Upper lobe of right lung (tissue), 1 donor: ENCODE results near the gene TSC2. TPM values are rescaled to one million over a fixed set of nuclear protein-coding genes. Genes with fewer than 3 reads are reported as not detected.
"Not testable (repeated sequence)": the region's sequence is repeated elsewhere in the genome, so short reads cannot be mapped to it uniquely, and the experiment has no call there.

Experiments
- ATAC-seq: fragments of 200-7000 bp; cut with Tn5 transposase; one replicate; pipeline ENCODE4 v1.9.1; 2020; ENCODE audit warnings: mild to moderate bottlenecking, moderate library complexity
- DNase-seq: peaks from one replicate; pipeline ENCODE4 v3.0.0-alpha.2; 2020
- H3K27ac ChIP-seq: fragments of 200-600 bp; one replicate; pipeline ENCODE4 v1.8.0; 2022
- H3K27me3 ChIP-seq: fragments of 200-600 bp; one replicate; pipeline ENCODE4 v1.8.0; 2022; ENCODE audit warnings: mild to moderate bottlenecking
- H3K36me3 ChIP-seq: fragments of 200-600 bp; one replicate; pipeline ENCODE4 v1.8.0; 2022
- H3K4me1 ChIP-seq: fragments of 200-600 bp; one replicate; pipeline ENCODE4 v1.8.0; 2022
- H3K4me3 ChIP-seq: fragments of 200-600 bp; one replicate; pipeline ENCODE4 v1.8.0; 2022; ENCODE audit warnings: mild to moderate bottlenecking
- H3K9me3 ChIP-seq: fragments of 200-600 bp; one replicate; pipeline ENCODE4 v1.8.0; 2022
- intact Hi-C: fragments of 100-400 bp; cut with DNase I; formaldehyde crosslinking; loops from one replicate; pipeline ENCODE4 v1.11.0; 2022
- total RNA-seq: library from RNA; stranded (reverse); fragmentation: NEBNext Ultra II Directional; extraction: Animal tissue kit (Norgen Biotek cat#: 25700); gene quantifications from one replicate; pipeline ENCODE4 v1.2.1, GENCODE V29; 2021
- donor health status: DM: no; HTN: yes; CAD: no; lungs with severe emphysema.

Gene TSC2
- total RNA-seq, 1 donor from 2014 or later, result 119 TPM

GRCh38 chr16:2107121-2107790 lies 59.5 kb downstream of the TSC2 start:
- H3K27ac ChIP-seq, H3K9me3 ChIP-seq, H3K4me3 ChIP-seq, H3K27me3 ChIP-seq, intact Hi-C loops, DNase-seq, H3K4me1 ChIP-seq: not testable (repeated sequence)
- peak; percentile 5 for ATAC-seq
- peaks cover 25% of the 10 kb centered on the region for H3K36me3 ChIP-seq

DNA sequence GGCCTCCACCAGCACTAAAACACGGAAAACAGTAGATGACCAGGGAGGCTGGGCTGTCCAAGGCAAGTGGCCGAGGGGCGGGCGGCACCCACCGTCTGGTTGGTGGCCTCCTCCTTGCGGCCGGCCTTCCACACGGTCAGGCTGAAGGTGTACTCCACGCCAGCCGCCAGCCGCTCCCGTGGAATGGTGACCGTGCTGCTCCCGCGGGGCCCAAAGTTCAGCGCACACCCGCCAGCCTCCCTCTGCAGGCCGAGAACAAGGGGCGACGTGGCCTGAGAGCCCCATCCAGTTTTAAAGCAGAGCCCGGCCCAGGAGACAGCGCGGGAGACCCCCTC lies 60.0 kb downstream of the TSC2 start:
- H3K27ac ChIP-seq, ATAC-seq, intact Hi-C loops, H3K4me1 ChIP-seq, H3K4me3 ChIP-seq, H3K9me3 ChIP-seq, H3K27me3 ChIP-seq, DNase-seq: not testable (repeated sequence)
- H3K36me3 ChIP-seq, result peaks cover 29% of the 10 kb centered on the region

- DNase-seq, H3K4me1 ChIP-seq, H3K4me3 ChIP-seq, H3K27me3 ChIP-seq, H3K9me3 ChIP-seq, H3K27ac ChIP-seq, intact Hi-C loops: not testable (repeated sequence)
- peak; percentile 12 for ATAC-seq
- H3K36me3 ChIP-seq, result peaks cover 32% of the 10 kb centered on the region
These were observed 60.9 kb downstream of the TSC2 start for GRCh38 chr16:2108446-2109270.

GRCh38 chr16:2109271-2109580 lies 61.4 kb downstream of the TSC2 start:
- H3K4me1 ChIP-seq, H3K27ac ChIP-seq, intact Hi-C loops, ATAC-seq, H3K27me3 ChIP-seq, H3K9me3 ChIP-seq, H3K4me3 ChIP-seq, DNase-seq: not testable (repeated sequence)
- peaks cover 37% of the 10 kb centered on the region for H3K36me3 ChIP-seq

DNA sequence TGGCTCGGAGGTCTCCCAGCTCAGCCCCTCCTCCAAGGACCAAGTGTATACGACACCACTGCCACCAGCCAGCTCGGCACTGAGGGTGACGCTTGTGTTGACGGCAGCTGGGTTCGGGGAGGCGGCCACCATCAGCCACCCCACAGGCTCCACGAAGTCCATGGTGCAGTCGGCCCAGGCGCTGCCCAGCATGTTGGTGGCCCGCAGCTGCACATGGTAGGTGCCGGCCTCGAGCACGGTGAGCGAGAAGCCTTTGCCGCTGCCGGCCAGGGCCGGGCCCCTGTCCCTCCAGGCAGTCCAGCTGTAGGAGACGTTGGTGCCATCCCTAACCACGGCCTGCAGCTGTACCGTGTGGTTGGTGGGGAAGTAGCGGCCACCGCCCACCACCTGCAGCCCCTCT lies 62.1 kb downstream of the TSC2 start:
- ATAC-seq, result peak; percentile 10
- H3K36me3 ChIP-seq, result peaks cover 39% of the 10 kb centered on the region
- H3K4me1 ChIP-seq, H3K4me3 ChIP-seq, H3K27ac ChIP-seq, intact Hi-C loops, H3K27me3 ChIP-seq, DNase-seq, H3K9me3 ChIP-seq: not testable (repeated sequence)

DNA sequence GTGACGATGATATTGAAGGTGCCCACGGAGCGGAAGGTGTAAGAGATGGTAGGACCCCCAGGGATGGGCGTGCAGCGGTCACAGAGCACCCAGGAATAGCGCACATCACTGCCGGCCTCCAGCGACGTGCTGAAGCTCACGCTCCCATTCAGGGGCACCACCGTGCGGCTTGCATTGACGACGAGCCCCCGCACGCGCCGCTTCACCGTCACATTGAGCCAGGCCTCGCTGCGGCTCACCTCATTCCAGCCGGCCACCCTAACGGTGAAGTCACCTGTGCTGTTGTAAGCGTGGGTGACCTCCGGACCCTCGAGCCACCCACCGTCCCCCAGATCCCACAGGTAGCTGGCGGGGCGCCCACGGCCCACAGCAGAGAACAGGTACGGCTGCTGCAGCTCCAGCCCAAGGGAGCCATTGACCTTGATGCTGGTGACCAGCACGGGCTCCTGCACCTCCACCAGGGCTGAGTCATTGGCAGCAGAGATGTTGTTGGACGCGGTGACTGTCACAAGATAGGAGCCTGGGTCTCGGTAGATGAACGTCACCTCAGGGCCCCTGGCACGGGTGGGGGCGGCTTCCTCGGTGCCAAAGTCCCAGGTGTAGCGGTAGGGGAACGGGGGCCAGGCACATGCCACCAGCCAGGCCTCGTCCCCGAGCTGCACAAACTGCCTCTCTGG lies 62.7 kb downstream of the TSC2 start:
- DNase-seq, ATAC-seq, H3K27ac ChIP-seq, H3K4me3 ChIP-seq, H3K9me3 ChIP-seq, H3K4me1 ChIP-seq, H3K27me3 ChIP-seq, intact Hi-C loops: not testable (repeated sequence)
- H3K36me3 ChIP-seq, result peaks cover 39% of the 10 kb centered on the region

DNA sequence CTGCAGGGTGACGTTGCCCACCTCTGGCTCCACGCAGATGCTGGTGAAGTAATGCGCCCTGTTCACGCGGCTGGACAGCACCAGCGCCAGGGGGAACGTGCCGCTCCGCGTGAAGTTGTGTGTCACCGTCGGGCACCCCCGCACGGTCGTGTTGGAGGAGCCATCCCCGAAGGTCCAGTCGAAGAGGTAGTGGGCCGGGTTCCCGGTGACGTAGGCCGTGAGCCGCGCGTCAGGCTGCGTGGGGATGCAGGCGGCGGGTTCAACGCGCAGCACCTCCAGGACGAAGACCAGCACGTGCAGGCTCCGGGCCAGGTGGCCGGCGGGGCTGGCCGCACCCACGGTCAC lies 63.2 kb downstream of the TSC2 start:
- DNase-seq, H3K9me3 ChIP-seq, H3K4me1 ChIP-seq, H3K4me3 ChIP-seq, intact Hi-C loops, H3K27me3 ChIP-seq, H3K27ac ChIP-seq: not testable (repeated sequence)
- peak; percentile 14 for ATAC-seq
- H3K36me3 ChIP-seq, result peaks cover 39% of the 10 kb centered on the region

DNA sequence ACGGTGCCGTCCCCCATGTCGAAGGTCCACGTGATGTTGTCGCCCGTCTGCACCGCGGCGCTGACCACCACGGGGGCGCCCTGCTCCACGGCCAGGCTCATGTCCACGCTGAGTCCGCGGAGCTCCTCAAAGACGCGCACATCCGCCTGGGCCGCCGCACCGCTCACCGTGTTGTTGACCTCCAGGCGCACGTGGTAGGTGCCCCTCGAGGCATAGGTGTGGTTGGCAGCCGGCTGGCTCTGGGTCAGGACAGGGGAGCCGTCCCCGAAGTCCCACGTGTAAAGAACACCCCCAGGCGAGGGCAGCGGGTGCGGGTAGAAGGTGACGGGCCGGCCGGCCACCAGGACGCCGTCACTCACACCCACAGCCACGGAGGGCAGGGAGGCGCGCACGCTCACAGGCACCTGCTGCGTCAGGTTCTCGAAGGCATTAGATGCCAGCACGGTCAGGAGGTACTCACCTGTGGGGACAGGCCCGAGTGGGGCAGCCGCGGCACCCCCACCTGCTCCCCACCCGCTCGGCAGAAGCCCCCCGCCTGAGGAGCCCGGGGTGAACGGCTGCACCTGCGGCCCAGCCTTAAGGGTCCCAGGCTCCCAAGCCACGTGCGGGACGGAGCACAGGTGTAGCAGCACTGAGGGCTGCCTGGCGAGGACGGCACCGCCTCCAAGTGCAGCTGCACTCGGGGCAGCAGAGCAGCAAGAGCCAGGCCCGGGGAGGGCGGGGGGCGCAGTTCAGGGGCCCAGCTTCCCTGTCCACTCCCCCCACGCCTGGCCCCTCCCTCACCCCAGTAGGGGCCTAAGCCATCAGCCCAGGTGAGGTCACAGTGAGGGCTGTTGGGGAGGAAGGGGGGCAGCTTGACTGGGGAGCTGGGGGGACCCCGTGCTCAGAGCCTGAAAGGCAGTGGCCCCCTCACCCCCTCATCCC lies 63.9 kb downstream of the TSC2 start:
- intact Hi-C loops, DNase-seq, H3K4me3 ChIP-seq, H3K27ac ChIP-seq, H3K9me3 ChIP-seq, H3K4me1 ChIP-seq, H3K27me3 ChIP-seq: not testable (repeated sequence)
- peak; percentile 20 for ATAC-seq
- H3K36me3 ChIP-seq, result peaks cover 39% of the 10 kb centered on the region

DNA sequence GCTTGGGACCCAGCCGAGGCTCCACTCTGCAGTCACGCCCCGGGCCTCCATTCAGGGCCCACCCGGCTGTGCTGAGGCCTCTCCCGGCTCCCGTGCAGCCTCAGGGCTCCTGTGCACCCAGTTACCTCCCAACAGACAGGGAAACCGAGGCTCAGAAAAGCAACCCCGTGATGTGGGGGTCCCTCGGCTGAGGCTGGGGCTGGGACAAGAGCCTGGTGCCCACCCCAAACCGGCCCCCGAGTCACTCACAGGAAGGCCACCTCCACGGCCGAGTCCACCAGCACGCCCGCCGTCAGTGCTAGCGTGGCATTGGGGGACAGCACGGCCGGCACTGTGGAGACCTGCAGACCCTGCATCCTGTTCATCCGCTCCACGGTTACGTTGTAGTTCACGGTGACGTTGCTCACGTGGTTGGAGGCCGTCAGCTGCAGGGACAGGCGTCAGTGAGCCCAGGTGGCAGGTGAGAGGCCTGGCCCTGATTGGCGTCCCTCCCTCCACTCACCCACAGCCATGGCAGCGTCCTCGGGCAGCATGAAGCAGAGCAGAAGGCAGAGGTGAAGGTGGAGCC lies 64.8 kb downstream of the TSC2 start:
- H3K4me3 ChIP-seq, H3K27ac ChIP-seq, H3K27me3 ChIP-seq, DNase-seq, ATAC-seq, H3K4me1 ChIP-seq, H3K9me3 ChIP-seq, intact Hi-C loops: not testable (repeated sequence)
- peaks cover 37% of the 10 kb centered on the region for H3K36me3 ChIP-seq

GRCh38 chr16:2114225-2114624 lies 66.4 kb downstream of the TSC2 start:
- H3K4me3 ChIP-seq, intact Hi-C loops, H3K4me1 ChIP-seq, H3K9me3 ChIP-seq, H3K27ac ChIP-seq, H3K27me3 ChIP-seq, ATAC-seq, DNase-seq: not testable (repeated sequence)
- H3K36me3 ChIP-seq, result peaks cover 26% of the 10 kb centered on the region

GRCh38 chr16:2114885-2115590 lies 67.3 kb downstream of the TSC2 start:
- H3K4me3 ChIP-seq, H3K27ac ChIP-seq, intact Hi-C loops, H3K9me3 ChIP-seq, H3K4me1 ChIP-seq, ATAC-seq, H3K27me3 ChIP-seq, DNase-seq: not testable (repeated sequence)
- peaks cover 26% of the 10 kb centered on the region for H3K36me3 ChIP-seq
